HepG2 (cell line): ENCODE results near the gene MRPL20. TPM values are rescaled to one million over a fixed set of nuclear protein-coding genes. Genes with fewer than 3 reads are reported as not detected.

Experiments
- CEBPZ ChIP-seq: IDR thresholded peaks from 2 replicates; pipeline ENCODE4 v1.6.1; 2012; ENCODE audit warnings: low read length, improper control_type of control experiment
- GTF2F1 ChIP-seq: fragments of 150-350 bp; IDR thresholded peaks from 2 replicates; pipeline ENCODE4 v1.6.1; 2014; ENCODE audit warnings: low read length
- MLX ChIP-seq: IDR thresholded peaks from 2 replicates; pipeline ENCODE4 v1.6.1; 2016
- MXD4 ChIP-seq: IDR thresholded peaks from 2 replicates; pipeline ENCODE4 v1.6.1; 2016; ENCODE audit warnings: mild to moderate bottlenecking, missing biosample characterization, missing genetic modification reagents
- NFYB ChIP-seq: sonication (generic); formaldehyde crosslinking; IDR thresholded peaks from 2 replicates; pipeline ENCODE4 v1.4.0; 2020; ENCODE audit warnings: missing genetic modification reagents
- SMARCC2 ChIP-seq: fragments of 450-650 bp; IDR thresholded peaks from 2 replicates; pipeline ENCODE4 v1.6.1; 2017; ENCODE audit warnings: antibody characterized with exemption, mild to moderate bottlenecking
- TRIM24 ChIP-seq: sonication (generic); formaldehyde crosslinking; IDR thresholded peaks from 2 replicates; pipeline ENCODE4 v1.8.0; 2022; ENCODE audit warnings: mild to moderate bottlenecking, missing genetic modification reagents
- ZFP41 ChIP-seq: sonication (generic); formaldehyde crosslinking; IDR thresholded peaks from 2 replicates; pipeline ENCODE4 v1.4.0; 2020; ENCODE audit warnings: mild to moderate bottlenecking, missing genetic modification reagents, borderline replicate concordance
- ZKSCAN8 ChIP-seq: IDR thresholded peaks from 2 replicates; pipeline ENCODE4 v1.6.1; 2016; ENCODE audit warnings: borderline replicate concordance, missing genetic modification reagents, missing compliant biosample characterization
- ZNF101 ChIP-seq: sonication (generic); formaldehyde crosslinking; IDR thresholded peaks from 2 replicates; pipeline ENCODE4 v1.4.0; 2020; ENCODE audit warnings: mild to moderate bottlenecking, low read depth, missing genetic modification reagents, borderline replicate concordance
- ZNF431 ChIP-seq: sonication (generic); formaldehyde crosslinking; IDR thresholded peaks from 2 replicates; pipeline ENCODE4 v1.9.0; 2022; ENCODE audit warnings: missing genetic modification reagents, low read depth, mild to moderate bottlenecking, borderline replicate concordance
- ZNF510 ChIP-seq: sonication (generic); formaldehyde crosslinking; IDR thresholded peaks from 2 replicates; pipeline ENCODE4 v1.4.0; 2020; ENCODE audit warnings: low read depth, mild to moderate bottlenecking, missing genetic modification reagents
- ZNF564 ChIP-seq: sonication (generic); formaldehyde crosslinking; IDR thresholded peaks from 2 replicates; pipeline ENCODE4 v1.8.1; 2023; ENCODE audit warnings: mild to moderate bottlenecking, missing genetic modification reagents
- ZNF672 ChIP-seq: sonication (generic); formaldehyde crosslinking; IDR thresholded peaks from 2 replicates; pipeline ENCODE4 v1.8.1; 2022; ENCODE audit warnings: missing genetic modification reagents
- ZNF737 ChIP-seq: sonication (generic); formaldehyde crosslinking; IDR thresholded peaks from 2 replicates; pipeline ENCODE4 v1.5.0; 2020; ENCODE audit warnings: missing genetic modification reagents, mild to moderate bottlenecking, borderline replicate concordance
- ZNF740 ChIP-seq: sonication (generic); formaldehyde crosslinking; IDR thresholded peaks from 2 replicates; pipeline ENCODE4 v1.4.0; 2020; ENCODE audit warnings: missing genetic modification reagents
- ZNF770 ChIP-seq: sonication (generic); formaldehyde crosslinking; IDR thresholded peaks from 2 replicates; pipeline ENCODE4 v1.5.0; 2020; ENCODE audit warnings: mild to moderate bottlenecking, missing genetic modification reagents
- ZNF816 ChIP-seq: sonication (generic); formaldehyde crosslinking; IDR thresholded peaks from 2 replicates; pipeline ENCODE4 v1.8.0; 2022; ENCODE audit warnings: missing genetic modification reagents, mild to moderate bottlenecking, borderline replicate concordance
- polyA plus RNA-seq, 8 experiments: library from polyadenylated mRNA; depleted of rRNA in 3 of 8; stranded (reverse) in 7 of 8; unstranded in 1 of 8; fragments of >200 nt; fragmentation: Illumina TruSeq in 4 of 8; extraction: Trizol in 4 of 8; gene quantifications; 2 replicates each; pipeline versions ENCODE4 v1.2.1 to v1.2.3, GENCODE V29; 2011 to 2016; ENCODE audit warnings: low read depth in 4 of 8, missing spikeins in 1 of 8, mixed read lengths in 1 of 8; ENCODE audit not compliant: insufficient read depth in 1 of 8
- total RNA-seq, 5 experiments: library from RNA; depleted of rRNA; stranded (reverse); fragments of >200 nt; fragmentation: Illumina TruSeq; extraction: Trizol; gene quantifications; 2 replicates each; pipeline ENCODE4 v1.2.3, GENCODE V29; 2016; ENCODE audit warnings: low read depth in 1 of 5
- TF ChIP-seq, protein P1 (sequence below): sonication (generic); formaldehyde crosslinking; IDR thresholded peaks from 2 replicates; pipeline ENCODE4 v1.8.0; 2022; ENCODE audit warnings: missing genetic modification reagents, low read depth, mild to moderate bottlenecking, borderline replicate concordance
- TF ChIP-seq, protein P2 (sequence below): sonication (generic); formaldehyde crosslinking; IDR thresholded peaks from 2 replicates; pipeline ENCODE4 v1.4.0; 2020; ENCODE audit warnings: missing genetic modification reagents

Gene MRPL20
- total and polyA plus RNA-seq, 2 of the 13 experiments (the other 11 are each of a cell fraction or from before 2014, with no cell fraction given) = 59.2 to 127 TPM

GRCh38 chr1:1400576-1401456, 6.3 kb downstream of the MRPL20 start (continued):
- TF ChIP-seq ZNF740 (CRISPR knock-in tag) (0 out of 2 replicates have a peak, but pooled peaks have one; percentile 30), ZNF737 (CRISPR knock-in tag) (0 out of 2 replicates have a peak, but pooled peaks have one; percentile 79), MLX (peak; percentile 99), ZNF564 (CRISPR knock-in tag) (no peak), NFYB (peak; percentile 38), ZNF431 (CRISPR knock-in tag) (peak; percentile 98), ZNF816 (CRISPR knock-in tag) (peak; percentile 43; the same call in 1 of the 2 replicates), ZNF672 (no peak; the same call in 1 of the 2 replicates), ZNF101 (no peak), ZFP41 (CRISPR knock-in tag) (no peak), MXD4 (CRISPR knock-in tag) (peak; percentile 91), ZKSCAN8 (CRISPR knock-in tag) (peak; percentile 96), CEBPZ (no peak), ZNF510 (CRISPR knock-in tag) (peak; percentile 59; the same call in 1 of the 2 replicates), SMARCC2 (no peak), ZNF770 (peak; percentile 81; the same call in 1 of the 2 replicates), TRIM24 (CRISPR knock-in tag) (no peak), GTF2F1 (no peak)
- TF ChIP-seq, protein P1, sequence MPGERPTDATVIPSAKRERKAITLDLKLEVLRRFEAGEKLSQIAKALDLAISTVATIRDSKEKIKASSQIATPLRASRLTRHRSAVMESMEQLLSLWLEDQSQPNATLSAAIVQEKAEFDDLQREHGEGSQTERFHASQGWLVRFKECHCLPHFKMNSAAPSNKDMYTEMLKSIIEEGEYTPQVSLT (CRISPR knock-in tag) = no peak
- TF ChIP-seq, protein P2, sequence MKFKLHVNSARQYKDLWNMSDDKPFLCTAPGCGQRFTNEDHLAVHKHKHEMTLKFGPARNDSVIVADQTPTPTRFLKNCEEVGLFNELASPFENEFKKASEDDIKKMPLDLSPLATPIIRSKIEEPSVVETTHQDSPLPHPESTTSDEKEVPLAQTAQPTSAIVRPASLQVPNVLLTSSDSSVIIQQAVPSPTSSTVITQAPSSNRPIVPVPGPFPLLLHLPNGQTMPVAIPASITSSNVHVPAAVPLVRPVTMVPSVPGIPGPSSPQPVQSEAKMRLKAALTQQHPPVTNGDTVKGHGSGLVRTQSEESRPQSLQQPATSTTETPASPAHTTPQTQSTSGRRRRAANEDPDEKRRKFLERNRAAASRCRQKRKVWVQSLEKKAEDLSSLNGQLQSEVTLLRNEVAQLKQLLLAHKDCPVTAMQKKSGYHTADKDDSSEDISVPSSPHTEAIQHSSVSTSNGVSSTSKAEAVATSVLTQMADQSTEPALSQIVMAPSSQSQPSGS (CRISPR knock-in tag) = peak; percentile 92
